ENCODE measurements around the gene AWAT2. TPM values are rescaled to one million over a fixed set of nuclear protein-coding genes. Genes with fewer than 3 reads are reported as not detected.

Gene AWAT2
- total RNA-seq, 1 donor from 2014 or later, result not detected

DNA sequence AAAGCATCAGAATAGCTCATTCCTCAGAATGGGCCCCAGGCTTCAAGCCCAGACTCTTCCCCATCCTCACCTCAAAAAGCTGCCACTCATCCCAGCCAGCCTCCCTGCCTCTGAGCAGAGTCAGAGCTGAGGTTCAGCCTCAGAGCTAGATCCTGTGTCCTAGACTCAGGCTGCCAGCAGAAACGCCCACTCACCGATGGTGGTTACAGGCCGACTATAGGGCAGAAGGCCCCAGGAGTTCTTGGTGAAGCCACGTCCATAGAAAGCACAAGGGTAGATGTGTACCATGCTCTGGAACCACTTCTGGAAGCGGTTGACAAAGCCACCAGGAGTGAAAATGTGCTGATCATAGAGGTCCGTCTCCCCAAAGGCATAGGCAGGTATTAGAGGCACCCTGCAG lies 7.7 kb downstream of the AWAT2 start:
- TF ChIP-seq, protein P1, sequence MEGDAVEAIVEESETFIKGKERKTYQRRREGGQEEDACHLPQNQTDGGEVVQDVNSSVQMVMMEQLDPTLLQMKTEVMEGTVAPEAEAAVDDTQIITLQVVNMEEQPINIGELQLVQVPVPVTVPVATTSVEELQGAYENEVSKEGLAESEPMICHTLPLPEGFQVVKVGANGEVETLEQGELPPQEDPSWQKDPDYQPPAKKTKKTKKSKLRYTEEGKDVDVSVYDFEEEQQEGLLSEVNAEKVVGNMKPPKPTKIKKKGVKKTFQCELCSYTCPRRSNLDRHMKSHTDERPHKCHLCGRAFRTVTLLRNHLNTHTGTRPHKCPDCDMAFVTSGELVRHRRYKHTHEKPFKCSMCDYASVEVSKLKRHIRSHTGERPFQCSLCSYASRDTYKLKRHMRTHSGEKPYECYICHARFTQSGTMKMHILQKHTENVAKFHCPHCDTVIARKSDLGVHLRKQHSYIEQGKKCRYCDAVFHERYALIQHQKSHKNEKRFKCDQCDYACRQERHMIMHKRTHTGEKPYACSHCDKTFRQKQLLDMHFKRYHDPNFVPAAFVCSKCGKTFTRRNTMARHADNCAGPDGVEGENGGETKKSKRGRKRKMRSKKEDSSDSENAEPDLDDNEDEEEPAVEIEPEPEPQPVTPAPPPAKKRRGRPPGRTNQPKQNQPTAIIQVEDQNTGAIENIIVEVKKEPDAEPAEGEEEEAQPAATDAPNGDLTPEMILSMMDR (IDR thresholded peaks at IDR 0.05), result no peak
- TF ChIP-seq POLR2A (IDR thresholded peaks at IDR 0.05) (no peak), POLR2AphosphoS5 (IDR thresholded peaks at IDR 0.05; ENCODE audit: insufficient read depth in 1 of 2, low read depth in 1 of 2) (no peak)
- no peak overlapping the region for H3K4me3 ChIP-seq
- peak in 1 of 2 donors; percentile 56 for DNase-seq (ENCODE audit: extremely low spot score in 2 of 2)
- no peaks in the 10 kb centered on the region for H3K4me1 ChIP-seq
- intact Hi-C loops (cut with DNase I), result no loop called here
- no peaks in the 10 kb centered on the region for H3K9me3 ChIP-seq
- no peak overlapping the region for H3K27ac ChIP-seq
- H3K27me3 ChIP-seq, result no peaks in the 10 kb centered on the region
- no peaks in the 10 kb centered on the region for H3K36me3 ChIP-seq

DNA sequence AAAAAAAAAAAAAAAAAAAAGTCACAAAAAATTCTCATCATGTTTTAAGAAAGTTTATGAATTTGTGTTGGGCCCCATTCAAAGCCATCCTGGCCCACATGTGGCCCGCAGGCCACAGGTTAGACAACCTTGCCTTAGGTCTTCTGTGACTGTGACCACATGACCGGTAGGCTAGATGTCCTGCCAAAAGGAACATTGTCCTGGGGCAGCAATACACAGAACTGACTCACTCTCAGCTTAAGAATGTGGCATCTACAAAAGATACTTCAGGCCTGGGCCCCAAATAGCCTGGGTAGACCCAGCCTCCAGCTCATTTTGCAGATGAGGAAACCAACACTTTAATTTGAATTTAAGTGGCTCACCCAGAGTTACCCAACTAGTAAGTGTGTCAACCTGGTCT lies 10.0 kb downstream of the AWAT2 start:
- TF ChIP-seq, protein P1 (IDR thresholded peaks at IDR 0.05), result no peak
- TF ChIP-seq POLR2AphosphoS5 (IDR thresholded peaks at IDR 0.05; ENCODE audit: insufficient read depth in 1 of 2, low read depth in 1 of 2), result no peak
- no peak for TF ChIP-seq POLR2A (IDR thresholded peaks at IDR 0.05)
- Histone ChIP-seq H3K4me3 (no peak overlapping the region), H3K4me1 (no peaks in the 10 kb centered on the region), H3K27ac (no peak overlapping the region), H3K27me3 (no peaks in the 10 kb centered on the region), H3K9me3 (no peaks in the 10 kb centered on the region), H3K36me3 (no peaks in the 10 kb centered on the region)
- peak in 1 of 2 donors; percentile 37 for DNase-seq (ENCODE audit: extremely low spot score in 2 of 2)
- intact Hi-C loops (cut with DNase I), result no loop called here

DNA sequence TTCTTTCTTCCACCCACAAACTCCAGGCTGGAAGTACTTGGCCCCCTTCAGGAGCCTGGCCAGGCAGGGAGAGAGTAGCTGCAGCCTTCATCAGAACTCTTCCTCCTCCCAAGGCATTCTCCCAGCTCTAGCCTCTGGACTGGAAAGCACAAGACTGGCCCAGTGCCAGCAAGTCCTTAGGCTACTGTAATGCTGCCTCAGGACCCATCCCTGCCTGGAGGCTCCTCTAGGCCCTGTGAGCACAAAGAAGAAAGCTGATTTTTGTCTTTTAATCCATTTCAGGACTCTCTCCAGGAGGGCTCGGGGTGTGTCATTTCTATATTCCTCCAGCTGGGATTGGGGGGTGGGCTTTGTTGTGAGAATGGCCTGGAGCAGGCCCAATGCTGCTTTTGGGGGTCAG lies 10.8 kb downstream of the AWAT2 start:
- Histone ChIP-seq H3K9me3 (no peaks in the 10 kb centered on the region), H3K36me3 (no peaks in the 10 kb centered on the region), H3K27me3 (no peaks in the 10 kb centered on the region), H3K4me3 (no peak overlapping the region), H3K4me1 (no peaks in the 10 kb centered on the region), H3K27ac (no peak overlapping the region)
- TF ChIP-seq POLR2AphosphoS5 (IDR thresholded peaks at IDR 0.05; ENCODE audit: insufficient read depth in 1 of 2, low read depth in 1 of 2) (no peak), POLR2A (IDR thresholded peaks at IDR 0.05) (no peak)
- TF ChIP-seq, protein P1 (IDR thresholded peaks at IDR 0.05), result no peak
- peak in 1 of 2 donors; percentile 58 for DNase-seq (ENCODE audit: extremely low spot score in 2 of 2)
- intact Hi-C loops (cut with DNase I), result no loop called here

DNA sequence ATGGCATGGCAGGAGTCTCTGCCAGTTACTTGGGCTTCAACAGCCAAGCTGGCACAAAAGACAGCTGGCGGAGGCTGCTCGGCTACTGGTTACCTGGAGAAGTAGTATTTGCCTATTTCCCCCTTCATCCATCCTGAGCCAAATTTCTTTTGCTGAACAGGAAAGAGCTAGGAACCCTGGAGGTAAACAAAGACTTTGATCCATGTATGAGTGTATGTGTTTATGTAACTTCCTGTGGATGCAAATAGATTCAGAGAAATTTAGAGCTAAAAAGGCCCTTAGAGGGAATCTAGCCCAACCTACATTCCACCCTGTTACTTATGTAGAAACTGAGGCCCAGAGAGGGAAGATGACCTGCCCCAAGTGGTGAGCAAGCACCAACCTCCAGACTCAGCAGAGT lies 11.2 kb downstream of the AWAT2 start:
- H3K4me1 ChIP-seq, result no peaks in the 10 kb centered on the region
- peak in 1 of 2 donors; percentile 69 for DNase-seq (ENCODE audit: extremely low spot score in 2 of 2)
- H3K27me3 ChIP-seq, result no peaks in the 10 kb centered on the region
- TF ChIP-seq, protein P1 (IDR thresholded peaks at IDR 0.05), result no peak
- TF ChIP-seq POLR2A (IDR thresholded peaks at IDR 0.05), result no peak
- TF ChIP-seq POLR2AphosphoS5 (IDR thresholded peaks at IDR 0.05; ENCODE audit: insufficient read depth in 1 of 2, low read depth in 1 of 2), result no peak
- no peaks in the 10 kb centered on the region for H3K9me3 ChIP-seq
- H3K27ac ChIP-seq, result no peak overlapping the region
- intact Hi-C loops (cut with DNase I), result no loop called here
- no peak overlapping the region for H3K4me3 ChIP-seq
- no peaks in the 10 kb centered on the region for H3K36me3 ChIP-seq

DNA sequence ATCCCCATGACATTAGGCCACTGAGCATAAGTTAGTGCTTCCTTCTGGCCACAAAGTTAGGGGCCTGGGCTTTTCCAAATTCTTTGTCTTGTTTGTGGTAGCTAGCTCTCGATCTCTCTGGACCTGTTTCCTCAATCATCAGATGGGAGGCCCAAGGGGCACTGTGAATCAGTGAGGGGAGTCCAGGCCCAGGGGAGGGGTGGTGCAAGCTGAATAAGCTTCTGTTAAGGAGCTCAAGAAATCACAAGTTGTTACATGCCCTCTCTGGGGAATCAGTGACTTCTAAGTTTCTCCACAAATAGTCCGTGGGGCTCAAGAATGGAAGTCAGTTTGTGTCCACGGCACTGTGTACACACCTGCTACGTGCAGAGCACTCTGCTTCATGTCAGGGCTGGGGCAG lies 15.1 kb downstream of the AWAT2 start:
- Histone ChIP-seq H3K4me3 (no peak overlapping the region), H3K27me3 (no peaks in the 10 kb centered on the region), H3K4me1 (no peaks in the 10 kb centered on the region), H3K36me3 (no peaks in the 10 kb centered on the region), H3K9me3 (no peaks in the 10 kb centered on the region), H3K27ac (no peak overlapping the region)
- peak in 1 of 2 donors; percentile 20 for DNase-seq (ENCODE audit: extremely low spot score in 2 of 2)
- intact Hi-C loops (cut with DNase I), result no loop called here
- TF ChIP-seq, protein P1 (IDR thresholded peaks at IDR 0.05), result no peak
- TF ChIP-seq POLR2AphosphoS5 (IDR thresholded peaks at IDR 0.05; ENCODE audit: insufficient read depth in 1 of 2, low read depth in 1 of 2), result no peak
- TF ChIP-seq POLR2A (IDR thresholded peaks at IDR 0.05), result no peak
